OCI-LY1 (cell line): ENCODE measurements around the gene TMEM98.

Experiments used
- EZH2 ChIP-seq: fragments of 200-600 bp; sonication (generic), shearing (Covaris generic); IDR thresholded peaks from 2 replicates; pipeline ENCODE4 v1.8.0; 2017; ENCODE audit warnings: borderline replicate concordance, mixed run types, mild to moderate bottlenecking, antibody characterized with exemption, low read length, moderate library complexity, mixed read lengths
- TF ChIP-seq, protein P1 (sequence below): fragments of 200-600 bp; sonication (generic), shearing (Covaris generic); IDR thresholded peaks from 2 replicates; pipeline ENCODE4 v1.5.1; 2017; ENCODE audit warnings: mild to moderate bottlenecking, antibody characterized with exemption, low read length, moderate library complexity, mixed read lengths

DNA sequence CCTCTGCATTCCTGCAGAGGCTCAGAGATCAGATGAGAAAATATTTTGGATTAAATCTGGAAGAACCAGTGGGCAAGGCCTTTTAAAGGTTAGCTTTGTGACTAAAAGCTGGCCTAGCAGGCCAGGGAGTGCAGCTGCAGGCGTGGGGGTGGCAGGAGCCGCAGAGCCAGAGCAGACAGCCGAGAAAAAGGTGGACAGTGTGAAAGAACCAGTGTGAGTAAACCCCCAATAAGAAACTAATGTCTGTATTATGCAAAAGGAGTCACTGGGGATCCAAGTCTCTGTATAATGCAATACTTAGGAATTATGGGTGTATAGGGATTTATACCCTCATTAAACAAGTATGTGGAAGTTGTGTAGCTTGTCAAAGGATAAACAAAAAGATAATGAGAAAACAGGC, 42.3 kb downstream of the TMEM98 start:
- TF ChIP-seq, protein P1, sequence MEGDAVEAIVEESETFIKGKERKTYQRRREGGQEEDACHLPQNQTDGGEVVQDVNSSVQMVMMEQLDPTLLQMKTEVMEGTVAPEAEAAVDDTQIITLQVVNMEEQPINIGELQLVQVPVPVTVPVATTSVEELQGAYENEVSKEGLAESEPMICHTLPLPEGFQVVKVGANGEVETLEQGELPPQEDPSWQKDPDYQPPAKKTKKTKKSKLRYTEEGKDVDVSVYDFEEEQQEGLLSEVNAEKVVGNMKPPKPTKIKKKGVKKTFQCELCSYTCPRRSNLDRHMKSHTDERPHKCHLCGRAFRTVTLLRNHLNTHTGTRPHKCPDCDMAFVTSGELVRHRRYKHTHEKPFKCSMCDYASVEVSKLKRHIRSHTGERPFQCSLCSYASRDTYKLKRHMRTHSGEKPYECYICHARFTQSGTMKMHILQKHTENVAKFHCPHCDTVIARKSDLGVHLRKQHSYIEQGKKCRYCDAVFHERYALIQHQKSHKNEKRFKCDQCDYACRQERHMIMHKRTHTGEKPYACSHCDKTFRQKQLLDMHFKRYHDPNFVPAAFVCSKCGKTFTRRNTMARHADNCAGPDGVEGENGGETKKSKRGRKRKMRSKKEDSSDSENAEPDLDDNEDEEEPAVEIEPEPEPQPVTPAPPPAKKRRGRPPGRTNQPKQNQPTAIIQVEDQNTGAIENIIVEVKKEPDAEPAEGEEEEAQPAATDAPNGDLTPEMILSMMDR, result no peak
- TF ChIP-seq EZH2, result no peak
